ENCODE measurements around the gene PTGFRN. TPM values are rescaled to one million over a fixed set of nuclear protein-coding genes. Genes with fewer than 3 reads are reported as not detected.

The PTGFRN gene
- total RNA-seq, 2 donors from 2014 or later: 99.4 to 153 TPM

GRCh38 chr1:117033772-117034171 is 124.1 kb downstream of the PTGFRN start:
- intact Hi-C loops (cut with DNase I): no loop called here
- DNase-seq (ENCODE audit: low spot score): no peak

DNA sequence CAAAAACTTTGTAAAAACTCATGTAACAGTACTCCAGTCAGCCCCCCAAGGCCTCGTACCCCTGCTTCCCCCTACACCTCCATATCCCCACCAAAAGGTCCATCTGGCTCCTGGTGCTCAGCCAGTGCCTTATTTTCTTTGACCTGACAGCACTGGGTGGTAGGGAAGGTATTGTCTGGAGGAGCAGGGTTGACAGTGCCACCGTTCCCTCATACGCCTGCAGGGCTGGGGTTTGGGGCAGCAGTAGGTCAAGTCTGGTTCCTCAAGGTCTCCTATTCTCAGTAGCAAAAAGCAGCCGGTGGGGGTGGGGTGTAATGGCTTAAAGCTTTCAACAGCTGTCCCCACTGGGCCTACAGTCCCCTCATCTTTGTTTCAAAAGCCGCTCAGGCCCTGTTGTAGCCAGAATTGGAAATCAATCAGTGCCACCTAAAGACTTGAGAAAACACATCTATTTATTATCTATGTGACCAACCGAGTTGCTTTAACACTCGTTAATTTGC is 125.1 kb downstream of the PTGFRN start:
- DNase-seq (ENCODE audit: low spot score): no peak
- intact Hi-C loops (cut with DNase I): no loop called here

DNA sequence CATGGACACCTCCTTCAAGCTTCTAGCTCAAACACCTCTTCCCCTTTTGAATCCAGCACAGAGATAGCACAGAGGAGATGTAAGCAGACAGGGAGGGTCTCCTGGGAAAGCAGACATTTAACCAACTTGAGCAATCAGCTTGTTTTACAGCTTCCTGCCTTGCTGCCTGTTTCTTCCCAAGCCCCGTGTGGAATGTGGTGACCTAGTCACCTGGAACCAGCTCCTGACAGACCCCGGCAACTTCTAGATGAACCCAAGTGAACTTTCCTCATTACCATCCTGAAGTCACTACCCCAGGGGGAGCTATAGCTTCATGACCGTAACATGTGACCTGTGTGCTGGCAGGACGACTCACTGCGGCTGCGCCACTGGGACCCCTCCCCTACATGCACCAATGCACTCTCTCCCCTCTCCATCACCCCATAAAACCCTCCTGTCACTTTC is 126.3 kb downstream of the PTGFRN start:
- no peak for DNase-seq (ENCODE audit: low spot score)
- intact Hi-C loops (cut with DNase I): no loop called here

DNA sequence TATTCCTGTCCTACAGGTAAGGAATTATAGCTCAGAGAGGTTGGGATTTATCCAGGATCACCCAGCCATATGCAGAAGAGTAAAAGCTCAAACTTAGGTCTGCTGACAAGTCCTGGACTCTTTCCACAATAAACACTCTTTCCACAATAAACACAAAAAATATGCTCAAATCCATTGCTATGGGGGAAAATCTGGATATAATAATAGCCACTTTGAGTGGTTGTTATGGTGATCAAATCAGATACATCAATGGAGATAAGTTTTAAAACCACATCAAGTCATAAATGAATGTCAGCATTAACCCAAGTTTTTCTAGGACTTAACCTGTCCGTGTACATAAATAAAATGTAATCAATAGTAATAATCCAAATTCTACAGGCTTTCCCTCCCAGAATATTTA is 128.1 kb downstream of the PTGFRN start:
- no peak for DNase-seq (ENCODE audit: low spot score)
- intact Hi-C loops (cut with DNase I): no loop called here

DNA sequence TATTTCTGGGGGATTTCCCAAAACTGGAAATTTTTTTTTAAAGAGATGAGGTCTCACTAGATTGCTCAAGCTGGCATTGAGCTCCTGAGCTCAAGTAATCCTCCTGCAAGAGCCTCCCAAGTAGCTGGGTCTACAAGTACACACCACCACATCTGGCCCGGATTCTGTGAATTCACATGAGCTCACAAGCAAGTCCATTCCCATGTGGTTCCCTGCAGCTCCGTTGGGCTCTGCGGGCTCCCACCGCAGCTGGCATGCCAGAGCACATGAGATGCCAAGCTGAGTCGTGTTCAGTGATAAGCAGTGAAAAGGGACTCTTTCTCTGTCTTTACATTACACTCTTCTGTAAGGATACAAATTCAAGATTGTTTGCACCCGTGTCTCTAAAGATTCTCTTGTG is 128.5 kb downstream of the PTGFRN start:
- no peak for DNase-seq (ENCODE audit: low spot score)
- intact Hi-C loops (cut with DNase I): no loop called here

Other genes starting within 250 kb of the PTGFRN start
- gene IGSF3, start 242.2 kb upstream of the PTGFRN start, total RNA-seq: 1 to 10 TPM; 2.2 to 3.0 TPM
- 1 to 10 TPM; 1.1 to 2.3 TPM for gene CD2, start 155.5 kb upstream of the PTGFRN start, total RNA-seq
- gene CD101, start 91.8 kb downstream of the PTGFRN start, total RNA-seq: 1 to 10 TPM; 2.1 to 2.6 TPM
- gene TTF2, start 150.4 kb downstream of the PTGFRN start, total RNA-seq: 10 to 100 TPM; 16.3 to 18.1 TPM
- 1 to 10 TPM; 3.1 to 3.9 TPM for gene TRIM45, start 211.8 kb downstream of the PTGFRN start, total RNA-seq

Data from posterior vena cava (tissue), 2 donors.